ENCODE results near the gene SRMS.

GRCh38 chr20:63574156-63574828, 26.7 kb upstream of the SRMS start, which contains the start of gene HELZ2:
- TF ChIP-seq CTCF (IDR thresholded peaks at IDR 0.05; ENCODE audit: insufficient read depth, low read length, poor library complexity, severe bottlenecking): no peak
- no peak for TF ChIP-seq EZH2phosphoT487 (conservative IDR thresholded peaks at IDR 0.05; ENCODE audit: low read length)

Measured in SU-DHL-6 (cell line).